Tibial artery (tissue), 4 donors: ENCODE measurements around the gene MEST.
"Not testable (repeated sequence)": the region's sequence is repeated elsewhere in the genome, so short reads cannot be mapped to it uniquely, and the experiment has no call there.

ENCODE experiments used
- DNase-seq, 2 donors: peaks; one replicate each; pipeline ENCODE4 v3.0.0-alpha.2; 2019
- H3K27ac ChIP-seq, 2 donors: fragments of 200-600 bp; sonication (generic) in 1 of 2; 1 replicate in 1 of 2; 2 replicates in 1 of 2; pipeline ENCODE4 v1.5.1; 2018 to 2019; ENCODE audit warnings: mild to moderate bottlenecking in 1 of 2
- H3K27me3 ChIP-seq, 2 donors: fragments of 200-600 bp; sonication (generic) in 1 of 2; one replicate each; pipeline versions ENCODE4 v1.5.1 to v1.6.0; 2016 to 2019
- H3K36me3 ChIP-seq, 3 donors: fragments of 200-600 bp; sonication (generic) in 2 of 3; one replicate each; pipeline ENCODE4 v1.5.1; 2016 to 2019; ENCODE audit warnings: mild to moderate bottlenecking in 2 of 3
- H3K4me1 ChIP-seq, 4 donors: fragments of 200-600 bp; sonication (generic) in 2 of 4; 1 replicate in 3 of 4; 2 replicates in 1 of 4; pipeline ENCODE4 v1.5.1; 2016 to 2019
- H3K4me3 ChIP-seq, 2 donors: fragments of 200-600 bp; sonication (generic) in 1 of 2; 1 replicate in 1 of 2; 2 replicates in 1 of 2; pipeline ENCODE4 v1.5.1; 2018 to 2019; ENCODE audit warnings: mild to moderate bottlenecking in 2 of 2
- H3K9me3 ChIP-seq, 3 donors: fragments of 200-600 bp; sonication (generic) in 1 of 3; one replicate each; pipeline ENCODE4 v1.5.1; 2016 to 2019
- CTCF ChIP-seq, 2 experiments: fragments of 200-600 bp in 1 of 2; fragments of 450-650 bp in 1 of 2; IDR thresholded peaks; one replicate each; pipeline ENCODE4 v1.5.1; 2017 to 2019; ENCODE audit warnings: antibody characterized with exemption in 2 of 2, mild to moderate bottlenecking in 1 of 2, moderate library complexity in 1 of 2
- intact Hi-C: fragments of 100-400 bp; cut with DNase I; formaldehyde crosslinking; loops from one replicate; pipeline ENCODE4 v1.15.0; 2023; ENCODE audit warnings: low total_unique reads

MEST gene

DNA sequence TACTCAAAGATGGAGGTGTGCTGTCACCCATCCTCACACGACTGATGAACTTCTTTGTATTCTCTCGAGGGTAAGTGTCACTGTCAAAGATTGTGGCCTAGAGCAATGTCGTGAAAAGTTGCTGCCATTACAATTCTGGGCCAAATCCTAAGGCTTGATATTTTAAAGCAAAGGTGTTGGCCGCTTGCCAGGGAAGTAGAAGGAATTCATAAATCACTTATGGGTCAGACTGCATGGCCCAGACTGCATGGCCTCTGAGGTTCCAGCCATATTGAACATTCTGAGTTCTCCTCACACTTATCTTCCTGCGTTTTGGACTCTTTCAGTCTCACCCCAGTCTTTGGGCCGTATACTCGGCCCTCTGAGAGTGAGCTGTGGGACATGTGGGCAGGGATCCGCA, 8.6 kb downstream of the MEST start:
- H3K27me3 ChIP-seq, result no peaks in the 10 kb centered on the region
- no peak overlapping the region for H3K27ac ChIP-seq
- H3K4me1 ChIP-seq, result no peaks in the 10 kb centered on the region
- H3K4me3 ChIP-seq, result no peak overlapping the region
- intact Hi-C loops, result no loop called here
- H3K36me3 ChIP-seq, result peaks cover 3 to 48% (median 8%) of the 10 kb centered on the region in 3 donors
- TF ChIP-seq CTCF (IDR thresholded peaks at IDR 0.05), result no peak
- no peak for DNase-seq
- H3K9me3 ChIP-seq, result no peaks in the 10 kb centered on the region

- DNase-seq, result no peak
- peaks cover 3 to 53% (median 8%) of the 10 kb centered on the region in 3 donors for H3K36me3 ChIP-seq
- H3K27ac ChIP-seq, result no peak overlapping the region
- intact Hi-C loops, result no loop called here
- H3K4me3 ChIP-seq, result no peak overlapping the region
- no peaks in the 10 kb centered on the region for H3K27me3 ChIP-seq
- no peaks in the 10 kb centered on the region for H3K4me1 ChIP-seq
- TF ChIP-seq CTCF (IDR thresholded peaks at IDR 0.05), result no peak
- no peaks in the 10 kb centered on the region for H3K9me3 ChIP-seq
Observed at GRCh38 chr7:130500910-130501309, 9.0 kb downstream of the MEST start.

DNA sequence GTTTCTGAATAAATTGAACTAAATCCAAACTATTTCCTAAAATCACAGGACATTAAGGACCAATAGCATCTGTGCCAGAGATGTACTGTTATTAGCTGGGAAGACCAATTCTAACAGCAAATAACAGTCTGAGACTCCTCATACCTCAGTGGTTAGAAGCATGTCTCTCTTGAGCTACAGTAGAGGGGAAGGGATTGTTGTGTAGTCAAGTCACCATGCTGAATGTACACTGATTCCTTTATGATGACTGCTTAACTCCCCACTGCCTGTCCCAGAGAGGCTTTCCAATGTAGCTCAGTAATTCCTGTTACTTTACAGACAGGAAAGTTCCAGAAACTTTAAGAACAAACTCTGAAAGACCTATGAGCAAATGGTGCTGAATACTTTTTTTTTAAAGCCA, 13.9 kb downstream of the MEST start:
- intact Hi-C loops, result no loop called here
- Histone ChIP-seq H3K9me3 (no peaks in the 10 kb centered on the region), H3K36me3 (peaks cover 24 to 59% (median 27%) of the 10 kb centered on the region in 3 donors), H3K27me3 (no peaks in the 10 kb centered on the region), H3K4me3 (no peak overlapping the region), H3K27ac (no peak overlapping the region), H3K4me1 (no peaks in the 10 kb centered on the region)
- TF ChIP-seq CTCF (IDR thresholded peaks at IDR 0.05), result no peak
- DNase-seq, result no peak

- Histone ChIP-seq H3K4me3 (no peak overlapping the region), H3K36me3 (peaks cover 24 to 62% (median 27%) of the 10 kb centered on the region in 3 donors), H3K9me3 (no peaks in the 10 kb centered on the region), H3K27ac (no peak overlapping the region), H3K4me1 (no peaks in the 10 kb centered on the region), H3K27me3 (no peaks in the 10 kb centered on the region)
- no peak for TF ChIP-seq CTCF (IDR thresholded peaks at IDR 0.05)
- intact Hi-C loops, result no loop called here
- DNase-seq, result no peak
Observed at GRCh38 chr7:130506358-130506757, 14.5 kb downstream of the MEST start.

- H3K4me3 ChIP-seq, H3K27ac ChIP-seq, H3K9me3 ChIP-seq, H3K27me3 ChIP-seq, DNase-seq, intact Hi-C loops, H3K4me1 ChIP-seq: not testable (repeated sequence)
- H3K36me3 ChIP-seq, result peaks cover 13 to 31% (median 22%) of the 10 kb centered on the region in 3 donors
Observed at GRCh38 chr7:130512038-130512437, 20.2 kb downstream of the MEST start.

GRCh38 chr7:130513447-130513846, 21.6 kb downstream of the MEST start:
- TF ChIP-seq CTCF (IDR thresholded peaks at IDR 0.05), result no peak
- intact Hi-C loops, result no loop called here
- Histone ChIP-seq H3K27me3 (no peaks in the 10 kb centered on the region), H3K36me3 (peaks cover under 1 to 25% (median 13%) of the 10 kb centered on the region in 3 donors), H3K27ac (no peak overlapping the region), H3K4me3 (no peak overlapping the region), H3K9me3 (no peaks in the 10 kb centered on the region), H3K4me1 (no peaks in the 10 kb centered on the region)
- DNase-seq, result no peak
